HCT116 (cell line): Measurements from ENCODE around the gene CRISPLD2. TPM values are rescaled to one million over a fixed set of nuclear protein-coding genes. Genes with fewer than 3 reads are reported as not detected.

Source experiments
- ATAC-seq: fragments of 200-7000 bp; cut with Tn5 transposase; 2 replicates; pipeline ENCODE4 v1.9.1; 2020; ENCODE audit warnings: mild to moderate bottlenecking, moderate library complexity
- BruUV-seq: library from RNA; stranded (reverse); fragments of 400-500 nt; replicated peaks from 2 replicates; lab custom pipeline; 2021; lab: Mats Ljungman, UMichigan
- CTCF ChIA-PET: fragments of 300-600 bp; sonication (Branson Sonifier 250); formaldehyde crosslinking; loops from one replicate; lab custom pipeline; 2021; ENCODE audit warnings: antibody characterized with exemption; lab: Charles Lee
- POLR2A ChIA-PET: fragments of 300-600, 350-600 bp; sonication (Branson Sonifier 250); formaldehyde crosslinking; loops from one replicate; lab custom pipeline; 2021; ENCODE audit warnings: antibody characterized with exemption; lab: Charles Lee
- RAD21 ChIA-PET, 2 experiments: fragments of 300-600 bp; sonication (Branson Sonifier 250); formaldehyde crosslinking; loops; one replicate each; lab custom pipeline; 2023; ENCODE audit warnings: low total read pairs in 2 of 2; ENCODE audit not compliant: uncharacterized antibody in 2 of 2, unreplicated experiment in 2 of 2, low non-redundant PET in 1 of 2; lab: Charles Lee
- DNase-seq: peaks from one replicate; pipeline ENCODE4 v3.0.0-alpha.2; 2010; ENCODE audit warnings: low read depth, low spot score
- H2AFZ ChIP-seq: fragments of 200-600 bp; shearing (Covaris generic), sonication (generic); 2 replicates; pipeline ENCODE4 v1.6.1; 2017; ENCODE audit warnings: low read depth, mixed run types, mixed read lengths, antibody characterized with exemption, low read length; ENCODE audit not compliant: poor library complexity, severe bottlenecking
- H3K27ac ChIP-seq: 2 replicates; pipeline ENCODE4 v1.5.1; 2012; ENCODE audit warnings: low read depth, low read length
- H3K27me3 ChIP-seq: fragments of 200-600 bp; sonication (generic); 2 replicates; pipeline ENCODE4 v1.6.1; 2016; ENCODE audit warnings: mixed run types, low read length, mixed read lengths; ENCODE audit not compliant: insufficient read depth
- H3K36me3 ChIP-seq, 2 experiments: fragments of 200-500 bp in 1 of 2; fragments of 200-600 bp in 1 of 2; sonication (Bioruptor generic) in 1 of 2; sonication (generic) in 1 of 2; 2 replicates each; pipeline versions ENCODE4 v1.5.1 to v1.6.1; 2014 to 2016; ENCODE audit warnings: low read length in 2 of 2, inconsistent platforms in 1 of 2, mixed read lengths in 1 of 2, mixed run types in 1 of 2; ENCODE audit not compliant: insufficient read depth in 2 of 2, control insufficient read depth in 1 of 2
- H3K4me1 ChIP-seq, 2 experiments: fragments of 200-600 bp in 1 of 2; sonication (generic) in 1 of 2; 2 replicates each; pipeline versions ENCODE4 v1.5.1 to v1.6.1; 2012 to 2017; ENCODE audit warnings: low read length in 2 of 2, inconsistent platforms in 1 of 2, mild to moderate bottlenecking in 1 of 2, mixed read lengths in 1 of 2, mixed run types in 1 of 2, moderate library complexity in 1 of 2; ENCODE audit not compliant: insufficient read depth in 2 of 2, control insufficient read depth in 1 of 2
- H3K4me2 ChIP-seq: fragments of 200-600 bp; sonication (generic); 2 replicates; pipeline ENCODE4 v1.6.1; 2017; ENCODE audit warnings: mixed run types, low read length, mixed read lengths
- H3K4me3 ChIP-seq, 2 experiments: fragments of 200-600 bp in 1 of 2; sonication (generic) in 1 of 2; replicated peaks in 1 of 2; 2 replicates each; pipeline ENCODE4 v1.5.1; 2011 to 2016; ENCODE audit warnings: low read length in 2 of 2, control low read depth in 1 of 2, low read depth in 1 of 2, mild to moderate bottlenecking in 1 of 2, mixed read lengths in 1 of 2, mixed run types in 1 of 2
- H3K79me2 ChIP-seq: fragments of 200-600 bp; sonication (generic); 2 replicates; pipeline ENCODE4 v1.6.1; 2017; ENCODE audit warnings: mild to moderate bottlenecking, mixed run types, low read length, moderate library complexity, mixed read lengths; ENCODE audit not compliant: insufficient read depth
- H3K9ac ChIP-seq: fragments of 200-600 bp; sonication (generic); 2 replicates; pipeline ENCODE4 v1.6.1; 2016; ENCODE audit warnings: low read length, mixed read lengths
- H3K9me2 ChIP-seq: fragments of 200-600 bp; sonication (generic), shearing (Covaris generic); 2 replicates; pipeline ENCODE4 v1.6.1; 2017; ENCODE audit warnings: mixed run types, mild to moderate bottlenecking, moderate library complexity; ENCODE audit not compliant: insufficient read depth
- H3K9me3 ChIP-seq, 2 experiments: fragments of 200-500 bp in 1 of 2; fragments of 200-600 bp in 1 of 2; sonication (Bioruptor generic) in 1 of 2; sonication (generic) in 1 of 2; 2 replicates each; pipeline ENCODE4 v1.6.1; 2014 to 2017; ENCODE audit warnings: low read length in 2 of 2, mixed read lengths in 2 of 2, inconsistent platforms in 1 of 2, low read depth in 1 of 2, mild to moderate bottlenecking in 1 of 2, mixed run types in 1 of 2, moderate library complexity in 1 of 2; ENCODE audit not compliant: control insufficient read depth in 1 of 2, insufficient read depth in 1 of 2
- H4K20me1 ChIP-seq: fragments of 200-600 bp; sonication (generic), shearing (Covaris generic); 2 replicates; pipeline ENCODE4 v1.6.1; 2017; ENCODE audit warnings: mixed run types, mild to moderate bottlenecking, moderate library complexity; ENCODE audit not compliant: insufficient read depth
- ELF1 ChIP-seq: IDR thresholded peaks from 2 replicates; pipeline ENCODE4 v1.6.1; 2012; ENCODE audit warnings: low read depth, borderline replicate concordance
- FOSL1 ChIP-seq: IDR thresholded peaks from 2 replicates; pipeline ENCODE4 v1.6.1; 2012; ENCODE audit warnings: low read depth
- POLR2A ChIP-seq: IDR thresholded peaks from 2 replicates; pipeline ENCODE4 v1.7.0; 2011; ENCODE audit warnings: borderline replicate concordance; ENCODE audit not compliant: insufficient read depth, insufficient read length; ENCODE audit errors: extremely low read depth
- SIN3A ChIP-seq: IDR thresholded peaks from 2 replicates; pipeline ENCODE4 v1.6.1; 2012; ENCODE audit warnings: low read depth
- SP1 ChIP-seq: IDR thresholded peaks from 2 replicates; pipeline ENCODE4 v1.6.1; 2012; ENCODE audit warnings: low read depth
- SRF ChIP-seq: IDR thresholded peaks from 2 replicates; pipeline ENCODE4 v1.6.1; 2012; ENCODE audit warnings: low read depth
- YY1 ChIP-seq: IDR thresholded peaks from 2 replicates; pipeline ENCODE4 v1.6.1; 2011; ENCODE audit warnings: low read length, low read depth, moderate library complexity, mild to moderate bottlenecking; ENCODE audit not compliant: insufficient replicate concordance; ENCODE audit errors: extremely low read depth
- ZBTB33 ChIP-seq: IDR thresholded peaks from 2 replicates; pipeline ENCODE4 v1.6.1; 2011; ENCODE audit warnings: mild to moderate bottlenecking, low read length, moderate library complexity; ENCODE audit not compliant: insufficient replicate concordance; ENCODE audit errors: extremely low read depth
- intact Hi-C: fragments of 100-400 bp; cut with micrococcal nuclease; formaldehyde crosslinking; loops from 2 replicates; pipeline ENCODE4 v1.10.0; 2022
- total RNA-seq: library from RNA; stranded (reverse); gene quantifications from one replicate; pipeline ENCODE4 v1.2.1, GENCODE V29; 2021; ENCODE audit not compliant: unreplicated experiment
- TF ChIP-seq, protein P1 (sequence below): IDR thresholded peaks from 2 replicates; pipeline ENCODE4 v1.6.1; 2012; ENCODE audit warnings: low read depth

Gene CRISPLD2
- total RNA-seq, 1 experiment from 2014 or later: 4.6 TPM

- Histone ChIP-seq H2AFZ (no peak overlapping the region), H3K79me2 (no peaks in the 10 kb centered on the region), H3K9ac (no peak overlapping the region), H3K36me3 (no peaks in the 10 kb centered on the region), H3K27ac (no peak overlapping the region), H4K20me1 (no peaks in the 10 kb centered on the region), H3K27me3 (no peaks in the 10 kb centered on the region), H3K4me2 (no peak overlapping the region), H3K9me3 (no peaks in the 10 kb centered on the region), H3K9me2 (no peaks in the 10 kb centered on the region), H3K4me1 (no peaks in the 10 kb centered on the region), H3K4me3 (no peak overlapping the region)
- intact Hi-C loops: no loop called here
- no TSS peak for BruUV-seq
- CTCF ChIA-PET: interaction anchor here (1.1 kb wide), 1 partner anchor 204 kb away, joined by 3 read pairs; no protein-coding TSS in a partner anchor
- POLR2A ChIA-PET: interaction anchor here (0.5 kb wide), 1 partner anchor 44 kb away, joined by 3 read pairs; no protein-coding TSS in a partner anchor
- no peak for TF ChIP-seq SIN3A
- TF ChIP-seq YY1: no peak
- no peak for TF ChIP-seq FOSL1
- TF ChIP-seq ZBTB33: no peak
- no peak for TF ChIP-seq POLR2A
- TF ChIP-seq SP1: no peak
- TF ChIP-seq, protein P1, sequence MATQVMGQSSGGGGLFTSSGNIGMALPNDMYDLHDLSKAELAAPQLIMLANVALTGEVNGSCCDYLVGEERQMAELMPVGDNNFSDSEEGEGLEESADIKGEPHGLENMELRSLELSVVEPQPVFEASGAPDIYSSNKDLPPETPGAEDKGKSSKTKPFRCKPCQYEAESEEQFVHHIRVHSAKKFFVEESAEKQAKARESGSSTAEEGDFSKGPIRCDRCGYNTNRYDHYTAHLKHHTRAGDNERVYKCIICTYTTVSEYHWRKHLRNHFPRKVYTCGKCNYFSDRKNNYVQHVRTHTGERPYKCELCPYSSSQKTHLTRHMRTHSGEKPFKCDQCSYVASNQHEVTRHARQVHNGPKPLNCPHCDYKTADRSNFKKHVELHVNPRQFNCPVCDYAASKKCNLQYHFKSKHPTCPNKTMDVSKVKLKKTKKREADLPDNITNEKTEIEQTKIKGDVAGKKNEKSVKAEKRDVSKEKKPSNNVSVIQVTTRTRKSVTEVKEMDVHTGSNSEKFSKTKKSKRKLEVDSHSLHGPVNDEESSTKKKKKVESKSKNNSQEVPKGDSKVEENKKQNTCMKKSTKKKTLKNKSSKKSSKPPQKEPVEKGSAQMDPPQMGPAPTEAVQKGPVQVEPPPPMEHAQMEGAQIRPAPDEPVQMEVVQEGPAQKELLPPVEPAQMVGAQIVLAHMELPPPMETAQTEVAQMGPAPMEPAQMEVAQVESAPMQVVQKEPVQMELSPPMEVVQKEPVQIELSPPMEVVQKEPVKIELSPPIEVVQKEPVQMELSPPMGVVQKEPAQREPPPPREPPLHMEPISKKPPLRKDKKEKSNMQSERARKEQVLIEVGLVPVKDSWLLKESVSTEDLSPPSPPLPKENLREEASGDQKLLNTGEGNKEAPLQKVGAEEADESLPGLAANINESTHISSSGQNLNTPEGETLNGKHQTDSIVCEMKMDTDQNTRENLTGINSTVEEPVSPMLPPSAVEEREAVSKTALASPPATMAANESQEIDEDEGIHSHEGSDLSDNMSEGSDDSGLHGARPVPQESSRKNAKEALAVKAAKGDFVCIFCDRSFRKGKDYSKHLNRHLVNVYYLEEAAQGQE: no peak
- no peak for TF ChIP-seq SRF
- no peak for TF ChIP-seq ELF1
- no peak for DNase-seq
- no peak for ATAC-seq
- RAD21 ChIA-PET: no interaction called here
Measured at GRCh38 chr16:84957192-84957591, 137.4 kb downstream of the CRISPLD2 start.
